GM21526 (cell line): ENCODE results near the gene TMEM89.

Experiments used
- ATAC-seq: cut with Tn5 transposase; IDR thresholded peaks from one replicate; pipeline ENCODE4 v1.9.1; 2021; ENCODE audit warnings: moderate library complexity; ENCODE audit not compliant: unreplicated experiment, low FRiP score

TMEM89 gene

DNA sequence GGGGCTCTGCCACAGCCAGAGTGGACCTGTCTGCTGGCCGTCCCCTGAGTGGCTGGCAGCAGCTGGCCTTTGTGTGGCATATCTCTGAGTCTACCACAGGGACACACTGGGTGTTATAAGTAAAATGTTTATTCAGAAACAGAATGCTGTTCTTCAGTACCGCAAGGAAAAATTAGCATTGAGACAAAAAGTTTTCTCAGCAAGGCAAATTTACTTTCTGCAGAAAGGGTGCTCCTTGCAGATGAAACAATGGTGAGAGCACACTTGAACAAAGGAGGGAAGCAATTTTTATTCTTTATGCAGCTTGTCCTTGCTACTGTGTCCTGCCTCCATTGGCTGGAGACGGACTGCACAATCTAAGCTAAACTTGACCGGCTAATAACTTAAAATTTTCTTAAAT, 4.0 kb downstream of the TMEM89 start:
- ATAC-seq: no peak

DNA sequence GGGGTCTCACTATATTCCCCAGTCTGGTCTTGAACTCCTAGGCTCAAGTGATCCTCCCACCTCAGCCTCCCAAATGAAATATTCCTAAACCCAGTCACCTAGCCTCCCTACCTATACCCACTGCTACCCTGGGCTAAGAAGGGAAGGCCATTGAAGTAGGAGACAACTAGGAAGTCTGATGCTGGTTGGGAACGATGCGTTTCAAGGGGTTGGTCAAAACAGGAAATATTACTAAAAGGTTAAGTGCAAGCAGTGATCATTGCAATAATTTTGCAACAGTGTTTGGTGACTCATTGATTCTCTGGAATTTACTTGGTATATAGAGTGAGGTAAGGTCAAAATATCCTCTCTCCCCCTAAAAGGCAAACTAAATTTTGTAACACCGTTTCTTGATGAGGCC, 7.5 kb downstream of the TMEM89 start:
- no peak for ATAC-seq

DNA sequence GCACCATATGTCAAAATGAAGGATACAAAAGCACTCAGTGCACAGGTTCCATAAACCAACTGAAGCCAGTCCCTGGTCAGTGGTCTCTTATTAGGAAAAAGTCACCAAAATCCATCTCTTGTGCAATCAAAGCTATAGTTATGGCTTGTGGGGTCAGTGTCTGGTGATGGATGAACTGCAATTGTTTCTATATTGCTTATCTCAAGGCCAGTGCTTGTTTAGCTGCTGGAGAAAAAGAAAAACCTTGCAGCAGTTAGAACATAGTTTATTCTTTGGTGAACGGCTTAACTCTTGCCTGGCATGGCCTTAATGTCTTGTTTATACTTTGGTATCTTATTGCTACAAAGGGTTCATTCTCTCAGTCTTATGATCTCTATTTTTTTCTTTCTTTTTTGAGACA, 9.3 kb downstream of the TMEM89 start:
- ATAC-seq: no peak

DNA sequence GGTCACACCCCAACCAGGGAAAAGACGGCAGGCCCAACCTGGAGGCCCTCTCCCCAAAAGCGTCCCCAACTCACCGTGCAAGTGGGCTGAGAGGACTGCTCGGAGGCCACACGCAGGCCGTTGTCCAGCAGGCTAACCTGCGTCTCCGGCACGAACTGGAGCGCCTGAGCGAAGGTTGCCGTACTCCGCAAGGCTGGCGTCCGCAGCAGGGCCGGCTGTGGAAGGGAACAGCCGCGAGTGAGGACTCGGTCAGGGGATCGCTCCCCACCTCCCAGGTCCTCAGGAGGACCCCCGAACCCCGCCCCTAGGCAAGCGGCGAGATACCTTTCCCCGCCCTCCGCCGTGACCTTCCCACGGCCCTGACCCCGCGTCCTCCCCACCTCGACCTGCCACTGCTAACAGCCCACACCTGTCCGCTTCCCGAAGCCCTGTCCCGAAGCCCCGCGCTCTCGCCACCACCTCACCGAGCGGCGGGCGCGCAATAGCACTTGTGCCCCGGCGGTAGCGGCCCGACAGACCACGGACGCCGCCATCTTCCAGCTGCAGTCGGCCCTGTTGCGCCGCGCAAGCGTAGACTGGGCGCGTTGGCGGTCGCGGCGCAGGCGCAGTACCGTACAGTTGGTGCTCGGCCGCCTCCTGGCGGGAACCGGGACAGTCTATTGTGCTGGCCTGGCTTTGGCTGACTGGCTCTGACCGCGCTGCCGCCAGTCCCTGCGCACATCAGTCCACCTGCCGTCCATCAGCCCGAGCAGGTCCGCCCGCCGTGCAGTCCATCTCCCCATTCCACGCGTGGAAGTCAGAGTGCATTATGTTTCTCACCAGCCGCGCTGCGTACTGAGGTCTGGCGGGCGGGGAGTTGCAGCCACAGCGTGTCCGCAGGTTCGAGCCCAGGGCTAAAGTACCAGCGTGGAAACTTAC, 12.2 kb downstream of the TMEM89 start, which contains the start of gene UQCRC1:
Gene UQCRC1 (minus strand): TSS at position 559 of the 918 bp plus-strand sequence. CDS start 26 bp downstream, at position 533.
- peak; percentile 89 for ATAC-seq

DNA sequence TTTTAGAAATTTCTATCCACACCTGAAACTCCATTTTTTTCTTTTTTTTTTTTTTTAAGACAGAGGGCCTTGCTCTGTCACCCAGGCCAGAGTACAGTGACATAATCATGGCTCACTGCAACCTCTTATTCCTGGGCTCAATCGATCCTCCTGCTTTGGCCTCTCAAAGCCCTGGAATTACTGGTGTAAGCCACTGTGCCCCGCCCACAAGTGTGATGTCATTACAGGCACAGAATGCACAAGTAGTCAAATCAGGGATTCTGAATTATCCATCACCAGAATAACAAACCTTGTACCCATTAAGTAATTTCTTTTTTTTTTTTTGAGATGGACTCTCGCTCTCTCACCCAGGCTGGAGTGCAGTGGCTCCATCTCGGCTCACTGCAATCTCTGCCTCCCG, 14.1 kb downstream of the TMEM89 start:
- ATAC-seq: no peak

DNA sequence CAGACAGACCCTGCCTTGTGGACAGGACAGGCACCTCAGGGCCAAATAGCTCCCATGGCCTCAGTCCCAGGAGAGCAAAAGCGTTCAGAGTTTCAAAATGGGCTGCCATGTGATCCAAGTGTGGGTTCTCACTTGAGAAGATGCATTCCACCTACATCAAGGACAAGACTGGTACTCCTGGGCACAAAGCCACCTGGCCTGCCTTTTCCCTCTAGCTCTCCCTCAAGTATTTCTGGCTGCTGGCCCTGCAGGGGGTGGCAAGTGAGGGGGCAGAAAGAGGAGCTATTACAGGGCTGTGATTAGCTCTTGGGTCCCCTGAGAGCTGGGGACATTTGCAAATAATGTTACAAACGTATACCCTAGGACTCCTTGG, 20.0 kb downstream of the TMEM89 start:
- ATAC-seq: no peak

DNA sequence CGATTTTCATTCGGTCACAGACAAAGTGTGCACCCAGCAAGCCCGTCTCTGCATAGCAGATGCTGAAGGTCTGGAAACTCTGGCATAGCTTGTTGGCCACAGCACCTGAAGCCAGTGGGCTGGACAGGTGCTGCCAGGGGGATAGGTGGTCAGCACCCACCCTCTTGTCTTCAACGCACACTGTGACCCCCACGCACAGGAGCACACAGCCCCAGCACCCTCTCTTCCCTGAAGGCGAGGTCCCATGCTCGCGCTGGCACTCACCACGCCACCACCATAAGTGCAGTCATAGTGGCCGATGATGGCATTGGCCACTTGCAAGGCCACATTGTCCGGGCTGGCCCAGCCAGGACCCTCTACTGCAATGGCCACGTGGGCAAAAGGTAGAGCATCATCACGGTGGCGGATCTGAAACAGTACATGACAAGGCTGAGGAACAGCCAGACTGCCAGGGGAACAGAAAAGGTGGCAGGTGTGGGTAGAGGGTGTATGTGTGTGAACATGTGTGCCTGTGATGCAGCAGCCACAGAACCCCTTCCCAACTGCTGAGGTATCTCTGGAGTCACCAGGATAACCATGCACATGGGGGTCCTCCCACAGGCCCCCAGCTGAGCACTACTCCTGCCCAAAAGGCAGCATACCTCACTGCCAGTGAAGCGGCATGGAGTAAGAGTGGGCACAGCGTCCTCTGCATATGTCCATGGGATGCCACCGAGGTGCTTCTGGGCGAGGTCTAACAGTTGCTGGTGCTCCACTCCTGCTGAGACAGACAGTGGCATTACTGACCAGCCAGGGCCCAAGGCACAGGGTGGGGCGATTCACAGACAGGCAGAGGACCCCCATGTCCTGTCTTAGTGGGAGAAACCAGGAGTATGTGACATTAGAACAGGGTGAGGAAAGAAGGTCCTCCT, 20.6 kb downstream of the TMEM89 start:
- ATAC-seq: no peak

DNA sequence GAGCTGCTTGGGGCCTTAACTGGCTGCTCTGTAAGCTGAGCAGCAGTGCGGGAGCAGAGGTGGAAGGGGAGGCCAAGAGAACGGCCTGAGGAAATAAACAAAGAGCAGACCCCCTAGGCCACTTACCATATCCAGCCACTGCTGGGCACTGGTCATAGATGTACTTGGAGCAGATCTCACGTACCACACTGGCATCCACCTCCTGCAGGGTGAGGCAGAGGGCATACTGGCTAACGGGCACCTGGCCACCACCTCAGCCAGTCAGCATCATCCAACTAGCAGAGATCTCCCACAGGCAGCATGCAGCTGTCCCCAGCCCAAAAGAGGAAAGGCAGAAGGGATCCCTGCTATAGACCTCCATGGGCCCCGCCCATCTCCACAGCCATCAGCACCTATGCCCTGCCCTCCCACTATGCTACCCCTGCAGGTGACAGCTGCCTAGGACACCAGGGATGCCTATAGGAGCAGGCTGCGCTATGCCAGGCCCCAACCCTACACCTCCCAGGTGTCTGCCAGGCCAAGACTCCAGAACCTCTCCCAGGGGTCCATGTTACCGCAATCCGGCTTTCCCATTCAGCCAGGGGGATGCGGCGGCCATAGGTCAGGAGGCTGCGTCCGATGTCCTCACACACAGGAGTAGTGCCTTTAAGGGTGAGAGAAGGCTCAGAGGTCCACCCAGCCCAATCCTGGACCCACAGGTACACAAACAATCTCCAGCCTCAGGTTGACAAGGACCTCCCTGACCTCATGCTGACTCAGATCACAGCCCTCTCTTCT, 21.9 kb downstream of the TMEM89 start:
- ATAC-seq: no peak

DNA sequence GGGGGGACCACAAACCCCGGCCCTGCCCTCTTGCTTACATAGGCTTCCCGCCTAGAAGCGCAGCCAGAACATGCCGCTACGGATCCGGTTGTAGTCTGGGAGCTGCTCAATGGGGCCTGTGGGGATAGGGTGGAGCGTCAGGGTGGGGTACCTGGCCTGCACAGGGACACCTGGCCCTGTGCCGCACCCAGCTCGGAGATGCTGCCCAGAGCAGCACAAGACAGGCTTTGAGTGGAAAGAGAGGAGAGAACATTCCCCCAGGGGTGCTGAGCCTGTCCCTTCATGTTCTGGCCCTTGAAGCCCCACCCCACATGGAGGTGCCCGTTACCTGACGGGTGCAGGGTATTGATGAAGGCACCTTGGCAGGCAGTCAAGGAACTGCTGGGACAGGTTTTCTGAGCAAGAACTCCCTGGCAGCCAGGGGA, 22.5 kb downstream of the TMEM89 start:
- no peak for ATAC-seq

DNA sequence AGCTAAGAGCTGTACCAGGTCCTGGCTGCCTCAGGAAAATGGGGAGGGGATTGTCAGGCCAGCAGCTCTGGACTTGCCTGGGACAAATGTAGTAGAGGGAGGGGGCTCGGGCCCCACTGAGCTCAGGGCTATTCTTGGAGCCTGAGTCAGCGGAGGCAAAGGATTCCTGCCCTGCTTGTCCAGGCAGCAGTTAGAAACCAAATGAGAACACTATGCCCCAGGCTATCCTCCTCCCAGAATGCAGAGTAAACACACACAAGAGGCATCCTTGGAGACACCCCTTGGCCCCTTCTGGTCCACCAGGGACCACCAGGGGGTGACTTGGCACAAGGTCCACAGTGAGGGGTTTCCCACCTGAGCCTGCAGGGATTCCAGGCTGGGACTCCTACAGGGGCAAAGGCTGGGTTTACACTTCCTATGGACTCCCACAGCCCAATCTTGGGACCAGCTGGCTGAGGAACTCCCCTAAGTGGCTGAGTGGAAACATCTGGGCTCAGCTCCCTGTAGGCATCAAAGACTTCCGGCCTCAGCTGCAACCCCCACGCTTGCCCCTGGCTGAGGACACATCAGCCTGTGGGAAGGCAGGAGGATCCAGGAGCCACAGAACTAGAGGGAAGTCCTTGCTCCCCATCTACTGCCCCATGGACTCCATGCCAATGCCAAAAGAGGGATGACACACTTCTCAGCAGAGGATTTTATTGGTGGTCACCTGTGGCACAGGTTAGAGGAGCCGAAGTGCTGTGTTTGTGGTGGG, 23.1 kb downstream of the TMEM89 start:
- no peak for ATAC-seq

DNA sequence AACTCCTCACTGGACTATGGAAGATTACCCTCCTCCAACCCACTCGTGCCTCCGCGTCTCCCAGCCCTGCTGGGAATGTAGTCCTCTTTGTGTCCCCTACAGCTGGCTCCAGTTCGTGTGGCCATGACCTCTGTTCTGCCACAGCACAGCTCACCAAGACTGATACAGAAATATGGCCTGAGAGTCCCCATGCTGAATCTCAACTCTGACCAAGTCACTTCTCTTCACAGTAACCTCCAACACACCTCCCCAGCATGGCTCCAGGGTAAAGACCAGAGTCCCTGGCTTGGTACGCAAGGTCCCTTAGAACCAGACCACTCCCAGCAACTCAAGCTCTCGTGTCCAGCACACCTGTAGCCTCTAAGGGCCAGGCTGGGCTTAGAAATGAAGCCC, 24.2 kb downstream of the TMEM89 start:
- ATAC-seq: no peak

DNA sequence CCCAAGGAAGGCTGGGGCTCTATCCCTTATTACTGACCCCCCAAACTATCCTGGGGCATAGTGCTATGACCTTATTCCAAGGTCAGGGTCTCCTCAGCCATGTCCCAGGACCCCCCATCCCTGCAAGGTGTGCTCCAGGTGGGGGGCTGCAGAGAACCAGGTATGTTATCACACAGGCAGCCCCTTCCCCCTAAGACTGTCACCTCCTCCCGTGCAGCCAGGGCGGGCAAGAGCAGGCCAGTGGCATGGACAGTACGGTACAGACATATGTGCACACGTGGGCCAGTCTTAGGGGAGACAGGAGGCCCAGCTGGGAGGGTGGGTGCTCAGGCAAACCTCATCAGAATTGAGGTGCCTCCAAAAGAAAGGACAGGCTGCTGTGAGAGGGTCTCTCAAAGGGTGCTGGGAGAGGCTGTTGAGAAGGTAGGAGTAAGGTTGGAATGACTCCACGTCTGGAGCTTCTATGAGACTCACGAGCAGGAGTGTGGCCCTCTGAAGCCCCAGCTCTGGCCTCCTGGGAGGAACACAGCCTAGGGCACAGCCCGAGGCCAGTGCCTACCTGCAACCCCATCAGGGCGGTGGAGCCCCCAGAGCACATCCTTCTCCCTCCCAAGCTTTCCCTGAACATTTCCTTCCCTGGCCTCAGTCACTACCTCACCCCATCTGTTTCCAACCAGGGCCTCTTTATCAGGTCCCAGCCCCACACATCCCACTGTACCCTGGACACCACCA, 24.7 kb downstream of the TMEM89 start:
- ATAC-seq: no peak

DNA sequence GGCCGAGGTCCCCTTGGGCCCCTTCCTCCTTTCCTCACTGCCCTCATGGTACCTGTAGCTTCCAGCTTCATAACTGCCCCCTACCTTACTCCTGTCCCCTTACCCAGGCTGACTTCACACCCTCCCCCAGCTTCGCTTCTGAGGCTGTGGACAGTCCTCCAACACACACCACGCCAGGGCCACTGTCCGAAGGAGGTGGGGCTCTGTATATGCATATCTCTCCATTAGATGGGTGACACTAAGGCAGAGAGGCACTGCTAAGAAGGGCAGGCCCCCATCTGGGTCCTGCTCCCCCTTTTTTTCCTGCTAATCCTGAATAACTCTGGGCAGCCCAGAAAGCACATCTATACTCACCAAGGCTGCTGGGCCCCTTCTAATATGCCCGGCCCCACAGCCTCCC, 25.4 kb downstream of the TMEM89 start:
- ATAC-seq: no peak

DNA sequence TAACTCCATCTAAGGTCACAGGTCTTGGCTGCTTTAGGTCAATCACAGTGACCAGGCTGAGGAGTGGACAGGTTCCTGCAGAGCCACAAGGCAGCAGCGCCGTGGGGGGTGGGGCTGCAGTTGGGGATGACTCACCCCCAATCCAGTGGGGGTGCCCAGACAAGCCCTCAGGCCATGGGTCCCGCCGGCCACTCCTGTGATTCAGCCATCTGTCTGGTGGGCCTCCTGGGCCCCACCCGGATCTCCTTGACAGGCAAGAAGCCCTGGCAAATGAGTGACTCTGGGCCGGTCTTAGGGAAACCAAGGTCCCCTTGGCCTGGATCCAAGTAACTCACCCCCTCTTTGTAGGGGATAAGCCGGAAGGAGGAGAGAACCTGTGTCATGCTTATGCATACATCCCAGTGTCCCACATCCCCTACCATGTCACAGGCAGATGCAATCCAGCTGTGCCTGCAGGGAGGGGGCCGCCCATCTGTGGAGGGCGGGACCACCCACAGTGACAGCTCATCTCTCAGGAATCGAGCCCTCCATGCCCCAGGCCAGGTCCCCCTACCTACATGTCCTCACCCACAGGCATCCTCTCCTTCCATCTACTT, 25.9 kb downstream of the TMEM89 start:
- ATAC-seq: no peak

DNA sequence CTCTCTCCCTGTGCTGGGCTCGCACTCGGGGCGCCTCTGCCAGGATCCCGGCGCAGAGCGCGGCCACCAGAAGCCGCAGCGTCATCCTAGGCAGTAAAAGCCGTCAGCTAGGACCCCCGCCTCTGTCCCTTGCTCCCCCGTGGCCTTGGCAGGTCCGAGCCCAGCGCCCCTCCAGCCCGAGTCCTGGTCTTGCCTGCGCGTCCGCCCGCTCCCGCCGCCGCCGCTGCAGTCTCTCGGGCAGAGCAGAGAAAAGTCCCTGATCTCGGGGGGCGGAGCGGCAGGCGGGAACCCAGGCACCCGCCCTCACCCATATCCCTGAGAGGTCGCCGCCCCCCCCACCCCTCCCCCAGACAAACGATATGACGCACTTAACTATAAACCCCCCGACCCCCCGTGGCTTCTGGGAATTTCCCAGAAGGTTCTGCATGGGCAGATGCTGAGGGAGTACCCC, 26.5 kb downstream of the TMEM89 start, which contains the start of gene COL7A1:
Gene COL7A1 (minus strand): TSS at position 255 of the 451 bp plus-strand sequence. CDS start 170 bp downstream, at position 85.
- ATAC-seq: no peak

DNA sequence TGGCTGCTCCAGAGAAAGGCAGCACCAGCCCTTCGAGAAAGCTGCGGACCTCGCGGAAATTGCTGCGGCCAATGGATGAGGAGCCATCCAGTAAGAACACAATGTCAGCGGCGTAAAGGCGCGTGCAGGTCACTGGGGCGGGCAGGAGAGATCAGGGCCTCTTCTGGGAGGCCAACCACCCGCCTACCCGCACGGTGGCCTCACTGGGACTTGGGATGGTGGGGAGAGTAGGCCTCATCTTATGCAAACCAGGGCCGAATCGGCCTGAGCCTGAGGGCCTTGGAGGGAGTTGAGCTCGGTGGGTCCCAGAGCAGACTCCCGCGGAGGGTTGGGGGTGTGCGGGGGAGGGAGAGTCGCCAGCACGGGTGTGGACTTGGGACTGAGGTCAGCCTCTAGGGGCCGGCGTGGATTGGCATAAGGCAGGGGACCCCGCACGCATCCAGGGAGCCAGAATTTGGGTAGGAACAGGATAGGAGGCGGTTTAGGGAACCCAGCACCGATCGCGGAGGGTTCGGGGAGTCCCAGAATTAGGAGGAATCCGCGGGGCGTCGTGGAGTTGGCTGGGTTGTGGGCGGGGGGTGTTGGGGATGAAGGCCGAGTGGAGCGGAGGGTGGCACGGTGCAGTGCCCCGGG, 27.0 kb downstream of the TMEM89 start:
- ATAC-seq: no peak

DNA sequence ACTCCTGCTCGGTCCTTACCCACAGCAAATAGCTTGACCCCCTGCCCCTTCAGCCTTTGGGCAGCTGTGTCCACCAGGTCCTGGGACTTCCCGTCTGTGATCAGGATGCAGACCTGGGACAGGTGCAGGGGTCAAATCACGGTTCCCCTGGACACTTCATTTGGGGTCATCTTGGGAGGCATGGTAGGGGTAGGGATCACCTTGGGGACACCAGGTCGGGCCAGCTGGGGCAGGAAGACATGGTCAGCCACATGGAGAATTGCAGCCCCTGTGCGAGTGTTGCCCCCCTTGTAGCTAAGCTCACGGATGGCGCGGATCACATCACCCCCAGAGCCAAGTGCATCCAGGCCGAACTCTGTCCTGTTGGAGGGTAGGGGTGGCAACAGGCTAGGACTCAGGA, 28.2 kb downstream of the TMEM89 start:
- no peak for ATAC-seq

DNA sequence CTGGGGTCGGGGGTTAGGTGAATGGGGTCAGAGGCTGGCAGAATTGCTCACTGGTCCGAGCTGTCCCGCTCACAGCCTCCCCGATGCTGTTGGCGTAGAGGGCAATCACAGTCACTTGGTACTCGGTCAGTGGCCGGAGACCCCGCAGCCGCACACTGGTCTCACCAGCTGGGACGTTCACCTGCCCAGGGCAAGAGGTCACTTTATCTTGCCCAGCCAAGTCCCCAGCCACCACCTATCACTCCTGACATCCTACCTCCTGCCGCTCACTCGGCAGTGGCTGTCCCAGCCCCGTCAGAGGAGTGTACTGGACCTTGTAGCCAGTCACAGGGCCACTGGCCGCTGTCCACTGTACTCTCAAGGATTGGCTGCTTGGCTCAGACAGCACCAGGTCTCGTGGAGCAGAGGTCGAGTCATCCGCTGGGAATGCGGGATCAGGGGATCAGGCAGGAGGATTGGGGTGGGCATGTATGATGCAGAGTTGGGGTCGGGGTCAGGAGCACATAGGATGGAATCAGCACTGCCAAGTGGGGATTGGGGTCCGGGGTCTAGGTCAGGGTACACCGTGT, 29.0 kb downstream of the TMEM89 start:
- no peak for ATAC-seq
